NB4 (cell line): Measurements from ENCODE around the gene AK3.
"Not testable (repeated sequence)": the region's sequence is repeated elsewhere in the genome, so short reads cannot be mapped to it uniquely, and the experiment has no call there.

ENCODE experiments used
- DNase-seq: peaks from one replicate; pipeline ENCODE4 v3.0.0; 2010; ENCODE audit warnings: low read depth
- H3K4me3 ChIP-seq: one replicate; pipeline ENCODE4 v1.5.1; 2011; ENCODE audit warnings: mild to moderate bottlenecking, low read depth, low read length, moderate library complexity
- MYC ChIP-seq: IDR thresholded peaks from 2 replicates; pipeline ENCODE4 v1.6.1; 2011; ENCODE audit warnings: low read depth, low read length
- POLR2A ChIP-seq: IDR thresholded peaks from 2 replicates; pipeline ENCODE4 v1.6.1; 2011; ENCODE audit warnings: mild to moderate bottlenecking; ENCODE audit not compliant: insufficient read length; ENCODE audit errors: extremely low read depth
- TF ChIP-seq, protein P1 (sequence below): IDR thresholded peaks from 2 replicates; pipeline ENCODE4 v1.6.1; 2011; ENCODE audit warnings: low read depth, low read length
- TF ChIP-seq, protein P2 (sequence below): IDR thresholded peaks from one replicate; pipeline ENCODE4 v1.5.1; 2012; ENCODE audit warnings: low read depth, low read length

Gene AK3

DNA sequence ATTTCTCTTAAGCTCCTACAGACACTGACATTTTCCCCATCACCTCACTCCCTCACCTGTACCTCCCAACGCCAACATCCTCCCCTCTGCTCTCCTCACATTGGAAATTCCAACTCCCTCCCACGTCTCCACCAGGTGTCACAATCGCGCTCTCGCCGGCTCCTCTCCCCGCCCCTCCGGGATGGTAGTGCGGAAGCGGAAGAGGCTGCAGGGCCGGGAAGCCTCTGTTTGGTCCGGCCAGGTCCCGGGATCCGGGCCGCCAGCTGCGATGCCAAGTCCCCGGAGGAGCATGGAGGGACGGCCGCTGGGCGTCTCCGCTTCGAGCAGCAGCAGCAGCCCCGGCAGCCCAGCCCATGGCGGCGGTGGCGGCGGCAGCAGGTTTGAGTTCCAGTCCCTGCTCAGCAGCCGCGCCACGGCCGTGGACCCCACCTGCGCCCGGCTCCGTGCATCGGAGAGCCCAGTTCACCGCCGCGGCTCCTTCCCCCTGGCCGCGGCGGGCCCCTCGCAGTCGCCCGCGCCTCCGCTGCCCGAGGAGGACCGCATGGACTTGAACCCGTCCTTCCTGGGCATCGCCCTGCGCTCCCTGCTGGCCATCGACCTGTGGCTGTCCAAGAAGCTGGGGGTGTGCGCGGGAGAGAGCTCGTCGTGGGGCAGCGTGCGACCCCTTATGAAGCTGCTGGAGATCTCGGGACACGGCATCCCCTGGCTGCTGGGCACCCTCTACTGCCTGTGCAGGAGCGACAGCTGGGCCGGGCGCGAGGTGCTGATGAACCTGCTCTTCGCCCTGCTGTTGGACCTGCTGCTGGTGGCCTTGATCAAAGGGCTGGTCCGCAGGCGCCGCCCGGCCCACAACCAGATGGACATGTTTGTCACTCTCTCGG, 78.7 kb downstream of the AK3 start, which contains the start of gene PLPP6:
Gene PLPP6 (plus strand): TSS at position 187 of the 881 bp plus-strand sequence. CDS start 82 bp downstream, at position 269.
- H3K4me3 ChIP-seq: peak within 1 kb of the TSS; percentile 80
- peak; percentile 93 for DNase-seq
- TF ChIP-seq POLR2A (peak; percentile 85), MYC (peak; percentile 68)
- TF ChIP-seq, protein P1, sequence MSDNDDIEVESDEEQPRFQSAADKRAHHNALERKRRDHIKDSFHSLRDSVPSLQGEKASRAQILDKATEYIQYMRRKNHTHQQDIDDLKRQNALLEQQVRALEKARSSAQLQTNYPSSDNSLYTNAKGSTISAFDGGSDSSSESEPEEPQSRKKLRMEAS: peak; percentile 48
- TF ChIP-seq, protein P2, sequence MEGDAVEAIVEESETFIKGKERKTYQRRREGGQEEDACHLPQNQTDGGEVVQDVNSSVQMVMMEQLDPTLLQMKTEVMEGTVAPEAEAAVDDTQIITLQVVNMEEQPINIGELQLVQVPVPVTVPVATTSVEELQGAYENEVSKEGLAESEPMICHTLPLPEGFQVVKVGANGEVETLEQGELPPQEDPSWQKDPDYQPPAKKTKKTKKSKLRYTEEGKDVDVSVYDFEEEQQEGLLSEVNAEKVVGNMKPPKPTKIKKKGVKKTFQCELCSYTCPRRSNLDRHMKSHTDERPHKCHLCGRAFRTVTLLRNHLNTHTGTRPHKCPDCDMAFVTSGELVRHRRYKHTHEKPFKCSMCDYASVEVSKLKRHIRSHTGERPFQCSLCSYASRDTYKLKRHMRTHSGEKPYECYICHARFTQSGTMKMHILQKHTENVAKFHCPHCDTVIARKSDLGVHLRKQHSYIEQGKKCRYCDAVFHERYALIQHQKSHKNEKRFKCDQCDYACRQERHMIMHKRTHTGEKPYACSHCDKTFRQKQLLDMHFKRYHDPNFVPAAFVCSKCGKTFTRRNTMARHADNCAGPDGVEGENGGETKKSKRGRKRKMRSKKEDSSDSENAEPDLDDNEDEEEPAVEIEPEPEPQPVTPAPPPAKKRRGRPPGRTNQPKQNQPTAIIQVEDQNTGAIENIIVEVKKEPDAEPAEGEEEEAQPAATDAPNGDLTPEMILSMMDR: peak; percentile 59

DNA sequence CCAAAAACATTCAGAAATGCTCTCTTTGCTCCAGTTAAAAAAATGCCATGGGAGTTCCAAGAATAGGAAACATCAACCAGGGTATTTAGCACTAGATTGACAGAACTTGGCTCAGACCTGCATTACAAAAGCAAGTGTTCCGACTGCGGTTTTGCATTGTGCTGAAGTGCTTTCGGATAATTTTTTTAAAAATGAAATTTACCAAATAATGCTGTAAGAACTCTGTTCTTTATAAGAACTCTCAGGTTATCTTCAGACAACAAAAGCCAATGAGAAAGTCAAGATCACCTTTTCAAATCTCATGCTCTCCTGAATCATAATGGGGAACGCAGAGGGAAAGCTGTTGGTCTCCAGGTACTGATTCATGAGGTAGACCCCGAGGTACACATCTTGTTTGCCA, 79.4 kb downstream of the AK3 start:
- peak; percentile 56 for DNase-seq
- TF ChIP-seq, protein P2: no peak
- TF ChIP-seq, protein P1: no peak
- TF ChIP-seq MYC (no peak), POLR2A (no peak)
- peak overlapping the region; percentile 80 for H3K4me3 ChIP-seq

DNA sequence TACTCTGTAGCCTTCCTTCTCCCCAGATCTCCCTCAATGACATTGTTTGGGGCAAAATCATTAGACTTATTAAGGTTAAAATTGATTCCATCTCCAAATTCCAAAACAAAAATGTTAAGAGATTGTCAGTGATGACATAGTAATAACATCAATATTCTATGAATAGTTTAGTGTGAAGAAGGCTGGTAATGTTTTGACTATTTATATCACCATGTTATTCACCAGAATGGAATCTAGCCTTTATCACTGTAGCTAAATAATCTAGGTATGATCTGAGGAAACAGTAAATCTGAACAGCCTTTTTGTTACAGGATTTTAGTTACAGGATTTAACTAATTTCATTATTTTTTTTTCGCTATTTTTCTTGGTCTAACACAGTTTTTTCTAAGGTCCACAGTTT, 79.8 kb downstream of the AK3 start:
- peak overlapping the region; percentile 80 for H3K4me3 ChIP-seq
- TF ChIP-seq POLR2A (no peak), MYC (no peak)
- TF ChIP-seq, protein P1: no peak
- TF ChIP-seq, protein P2: no peak
- DNase-seq: no peak

DNA sequence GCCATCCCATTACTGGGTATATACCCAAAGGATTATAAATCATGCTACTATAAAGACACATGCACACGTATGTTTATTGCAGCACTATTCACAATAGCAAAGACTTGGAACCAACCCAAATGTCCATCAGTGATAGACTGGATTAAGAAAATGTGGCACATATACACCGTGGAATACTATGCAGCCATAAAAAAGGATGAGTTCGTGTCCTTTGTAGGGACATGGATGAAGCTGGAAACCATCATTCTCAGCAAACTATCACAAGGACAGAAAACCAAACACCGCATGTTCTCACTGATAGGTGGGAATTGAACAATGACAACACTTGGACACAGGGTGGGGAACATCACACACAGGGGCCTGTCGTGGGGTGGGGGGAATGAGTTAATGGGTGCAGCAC, 80.3 kb downstream of the AK3 start:
- not testable (repeated sequence) for H3K4me3 ChIP-seq, DNase-seq
